HCT116 (cell line): ENCODE results near the gene RPH3AL.

Source experiments
- ATF3 ChIP-seq: IDR thresholded peaks from 2 replicates; pipeline ENCODE4 v1.6.1; 2012
- CEBPB ChIP-seq: IDR thresholded peaks from 2 replicates; pipeline ENCODE4 v1.6.1; 2012; ENCODE audit warnings: low read depth
- CTCF ChIP-seq, 3 experiments: fragments of 200-600 bp in 1 of 3; sonication (generic) in 1 of 3; IDR thresholded peaks in 2 of 3; conservative IDR thresholded peaks in 1 of 3; 2 replicates each; pipeline ENCODE4 v1.5.1; 2012 to 2017; ENCODE audit warnings: low read depth in 2 of 3, low read length in 2 of 3, antibody characterized with exemption in 1 of 3, borderline replicate concordance in 1 of 3, control low read depth in 1 of 3, mild to moderate bottlenecking in 1 of 3, mixed read lengths in 1 of 3, mixed run types in 1 of 3, moderate library complexity in 1 of 3; ENCODE audit not compliant: insufficient read depth in 1 of 3
- EZH2 ChIP-seq: fragments of 200-600 bp; sonication (generic); IDR thresholded peaks from 2 replicates; pipeline ENCODE4 v1.6.1; 2017; ENCODE audit warnings: antibody characterized with exemption, mixed run types
- EZH2phosphoT487 ChIP-seq: fragments of 200-600 bp; IDR thresholded peaks from 2 replicates; pipeline ENCODE4 v1.6.1; 2018; ENCODE audit warnings: antibody characterized with exemption, borderline replicate concordance
- JUND ChIP-seq: IDR thresholded peaks from 2 replicates; pipeline ENCODE4 v1.6.1; 2012
- POLR2A ChIP-seq: IDR thresholded peaks from 2 replicates; pipeline ENCODE4 v1.7.0; 2011; ENCODE audit warnings: borderline replicate concordance; ENCODE audit not compliant: insufficient read depth, insufficient read length; ENCODE audit errors: extremely low read depth
- POLR2AphosphoS5 ChIP-seq: IDR thresholded peaks from 2 replicates; pipeline ENCODE4 v1.6.1; 2011; ENCODE audit warnings: mild to moderate bottlenecking, low read depth, low read length, moderate library complexity
- REST ChIP-seq: IDR thresholded peaks from 2 replicates; pipeline ENCODE4 v1.6.1; 2012; ENCODE audit warnings: low read depth
- SRF ChIP-seq: IDR thresholded peaks from 2 replicates; pipeline ENCODE4 v1.6.1; 2012; ENCODE audit warnings: low read depth
- ZBTB33 ChIP-seq: IDR thresholded peaks from 2 replicates; pipeline ENCODE4 v1.6.1; 2011; ENCODE audit warnings: mild to moderate bottlenecking, low read length, moderate library complexity; ENCODE audit not compliant: insufficient replicate concordance; ENCODE audit errors: extremely low read depth

GRCh38 chr17:282000-282911, 70.4 kb downstream of the RPH3AL start:
- no peak for TF ChIP-seq CTCF (IDR thresholded peaks at IDR 0.05 in 2 of 3, conservative IDR thresholded peaks at IDR 0.05 in 1 of 3; ENCODE audit: borderline replicate concordance in 1 of 3, insufficient read depth in 1 of 3, low read depth in 2 of 3, low read length in 2 of 3)
- no peak for TF ChIP-seq JUND
- TF ChIP-seq CEBPB = no peak
- TF ChIP-seq REST = no peak
- TF ChIP-seq POLR2AphosphoS5 = no peak
- TF ChIP-seq POLR2A = no peak
- TF ChIP-seq ZBTB33 = no peak
- no peak for TF ChIP-seq EZH2phosphoT487
- no peak for TF ChIP-seq EZH2
- TF ChIP-seq SRF = no peak
- TF ChIP-seq ATF3 = no peak
